Midbrain (tissue), 1 donor: Measurements from ENCODE around the gene MIDN.
"Not testable (repeated sequence)": the region's sequence is repeated elsewhere in the genome, so short reads cannot be mapped to it uniquely, and the experiment has no call there.

Experiments
- DNase-seq: peaks from one replicate; lab custom pipeline; 2025; lab: John Stamatoyannopoulos, UW

The MIDN gene

GRCh38 chr19:1248139-1248785 lies at the start of gene MIDN:
Gene MIDN, plus strand, starts transcription at chr19:1248583. Its CDS starts 1,714 bp downstream, at chr19:1250297.
- peak; percentile 65 for DNase-seq

- DNase-seq = no peak
Measured at GRCh38 chr19:1199531-1199930, 48.9 kb upstream of the MIDN start.

- DNase-seq = not testable (repeated sequence)
Measured at GRCh38 chr19:1200614-1201013, 47.8 kb upstream of the MIDN start.

GRCh38 chr19:1205114-1206099 lies 43.0 kb upstream of the MIDN start, which contains the start of gene STK11:
Gene STK11, plus strand, starts transcription at chr19:1205778. Its CDS starts 1,136 bp downstream, at chr19:1206914.
- peak; percentile 99 for DNase-seq

- DNase-seq = no peak
Measured at GRCh38 chr19:1206150-1206863, 42.1 kb upstream of the MIDN start.

GRCh38 chr19:1206864-1207450 lies 41.4 kb upstream of the MIDN start:
- DNase-seq = no peak

- DNase-seq = not testable (repeated sequence)
Measured at GRCh38 chr19:1208830-1209229, 39.6 kb upstream of the MIDN start.

GRCh38 chr19:1210227-1210538 lies 38.2 kb upstream of the MIDN start:
- DNase-seq = peak; percentile 73

GRCh38 chr19:1211494-1212234 lies 36.7 kb upstream of the MIDN start:
- DNase-seq = no peak

- peak; percentile 55 for DNase-seq
Measured at GRCh38 chr19:1213391-1214286, 34.7 kb upstream of the MIDN start.

- DNase-seq = no peak
Measured at GRCh38 chr19:1214299-1214861, 34.0 kb upstream of the MIDN start.

- DNase-seq = peak; percentile 79
Measured at GRCh38 chr19:1214862-1215731, 33.3 kb upstream of the MIDN start.

GRCh38 chr19:1216756-1217155 lies 31.6 kb upstream of the MIDN start:
- no peak for DNase-seq

GRCh38 chr19:1217366-1217765 lies 31.0 kb upstream of the MIDN start:
- DNase-seq = no peak

GRCh38 chr19:1218751-1219567 lies 29.4 kb upstream of the MIDN start:
- DNase-seq = no peak

GRCh38 chr19:1219786-1220476 lies 28.5 kb upstream of the MIDN start:
- DNase-seq = no peak

GRCh38 chr19:1220477-1220930 lies 27.9 kb upstream of the MIDN start:
- DNase-seq = no peak
